Stimulated activated CD4-positive, alpha-beta T cell treated with anti-CD3 and anti-CD28 coated beads, Interleukin-1b, Interleukin-23, amount 100 ng/mL, for 24 hours (primary cell): ENCODE data around the gene RIMBP3C.
A peak's percentile ranks its signal among the peaks of the same experiment; 100 is the strongest.
"Not testable (repeated sequence)": the region's sequence is repeated elsewhere in the genome, so short reads cannot be mapped to it uniquely, and the experiment has no call there.

ENCODE experiments used
- DNase-seq, 4 experiments: peaks; one replicate each; pipeline ENCODE4 v3.0.0-alpha.2; 2020; ENCODE audit warnings: low read depth in 4 of 4, low spot score in 1 of 4

The RIMBP3C gene

GRCh38 chr22:21573293-21573734 lies 22.1 kb upstream of the RIMBP3C start:
- DNase-seq, result no peak

GRCh38 chr22:21571679-21572078 lies 20.4 kb upstream of the RIMBP3C start:
- DNase-seq, result no peak

- no peak for DNase-seq
Measured at GRCh38 chr22:21570398-21570797, 19.1 kb upstream of the RIMBP3C start.

GRCh38 chr22:21569459-21570170 lies 18.4 kb upstream of the RIMBP3C start:
- DNase-seq, result no peak

GRCh38 chr22:21569076-21569427 lies 17.8 kb upstream of the RIMBP3C start:
- not testable (repeated sequence) for DNase-seq

GRCh38 chr22:21568347-21569075 lies 17.2 kb upstream of the RIMBP3C start:
- no peak for DNase-seq

GRCh38 chr22:21567456-21568346 lies 16.4 kb upstream of the RIMBP3C start, which contains the start of gene UBE2L3:
Gene UBE2L3, plus strand, starts transcription at chr22:21567714. Its CDS starts 31 bp downstream, at chr22:21567745.
- peak; percentile 52 to 82 (median 66) for DNase-seq

GRCh38 chr22:21564411-21564810 lies 13.2 kb upstream of the RIMBP3C start:
- no peak for DNase-seq

GRCh38 chr22:21563912-21564311 lies 12.7 kb upstream of the RIMBP3C start:
- no peak for DNase-seq

GRCh38 chr22:21560657-21561056 lies 9.4 kb upstream of the RIMBP3C start:
- DNase-seq, result not testable (repeated sequence)

GRCh38 chr22:21559345-21560125 lies 8.3 kb upstream of the RIMBP3C start:
- not testable (repeated sequence) for DNase-seq

- not testable (repeated sequence) for DNase-seq
Measured at GRCh38 chr22:21550678-21551047, 598 bp downstream of the RIMBP3C start.

GRCh38 chr22:21550008-21550677 lies 1.1 kb downstream of the RIMBP3C start:
- DNase-seq, result not testable (repeated sequence)

- not testable (repeated sequence) for DNase-seq
Measured at GRCh38 chr22:21549558-21549957, 1.7 kb downstream of the RIMBP3C start.

- DNase-seq, result not testable (repeated sequence)
Measured at GRCh38 chr22:21544432-21545322, 6.6 kb downstream of the RIMBP3C start.

GRCh38 chr22:21539862-21540261 lies 11.4 kb downstream of the RIMBP3C start:
- not testable (repeated sequence) for DNase-seq

- DNase-seq, result not testable (repeated sequence)
Measured at GRCh38 chr22:21532863-21533648, 18.2 kb downstream of the RIMBP3C start.

- not testable (repeated sequence) for DNase-seq
Measured at GRCh38 chr22:21531525-21531924, 19.7 kb downstream of the RIMBP3C start.
